Stimulated activated CD4-positive, alpha-beta T cell treated with anti-CD3 and anti-CD28 coated beads, Interleukin-2, amount 100 ng/mL, for 4 hours (primary cell): Measurements from ENCODE around the gene OR51B6.
"Not testable (repeated sequence)": the region's sequence is repeated elsewhere in the genome, so short reads cannot be mapped to it uniquely, and the experiment has no call there.

Experiments used
- DNase-seq: peaks from one replicate; pipeline ENCODE4 v3.0.0-alpha.2; 2020; ENCODE audit warnings: low read depth

OR51B6 gene

GRCh38 chr11:5366365-5366764 lies 15.1 kb downstream of the OR51B6 start:
- not testable (repeated sequence) for DNase-seq

- no peak for DNase-seq
Observed at GRCh38 chr11:5366856-5367255, 15.5 kb downstream of the OR51B6 start.

- DNase-seq: no peak
Observed at GRCh38 chr11:5367448-5368074, 16.3 kb downstream of the OR51B6 start.

- no peak for DNase-seq
Observed at GRCh38 chr11:5368502-5369043, 17.3 kb downstream of the OR51B6 start.

GRCh38 chr11:5369789-5370188 lies 18.5 kb downstream of the OR51B6 start:
- no peak for DNase-seq

DNA sequence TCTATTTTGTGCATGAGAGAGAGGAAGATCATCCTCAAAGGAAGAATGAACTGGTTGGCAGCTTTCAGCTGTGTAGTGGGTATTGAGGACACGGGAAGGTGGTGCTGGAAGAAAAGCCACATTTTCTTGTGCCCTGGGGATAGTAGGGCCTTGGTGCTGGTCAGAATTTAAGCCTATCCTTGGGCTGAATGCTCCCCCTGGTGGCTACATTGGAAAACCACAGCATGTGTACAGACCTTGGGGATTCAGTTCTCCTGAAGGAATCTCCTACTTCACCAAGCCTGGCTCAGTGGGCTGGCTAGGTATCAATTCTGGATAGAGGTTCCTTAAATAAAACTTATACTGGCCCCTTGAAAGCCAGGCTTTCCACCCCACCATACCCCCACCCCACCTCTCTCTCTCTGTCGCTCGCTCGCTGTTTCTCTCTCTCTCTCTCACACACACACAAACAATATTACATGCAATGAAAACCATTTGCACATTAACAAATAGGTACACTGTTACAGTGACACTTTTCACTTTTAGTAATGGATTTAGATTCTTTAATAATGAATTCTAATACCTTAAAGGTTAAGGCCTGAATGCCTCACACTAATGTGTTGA lies 29.5 kb downstream of the OR51B6 start:
- no peak for DNase-seq

DNA sequence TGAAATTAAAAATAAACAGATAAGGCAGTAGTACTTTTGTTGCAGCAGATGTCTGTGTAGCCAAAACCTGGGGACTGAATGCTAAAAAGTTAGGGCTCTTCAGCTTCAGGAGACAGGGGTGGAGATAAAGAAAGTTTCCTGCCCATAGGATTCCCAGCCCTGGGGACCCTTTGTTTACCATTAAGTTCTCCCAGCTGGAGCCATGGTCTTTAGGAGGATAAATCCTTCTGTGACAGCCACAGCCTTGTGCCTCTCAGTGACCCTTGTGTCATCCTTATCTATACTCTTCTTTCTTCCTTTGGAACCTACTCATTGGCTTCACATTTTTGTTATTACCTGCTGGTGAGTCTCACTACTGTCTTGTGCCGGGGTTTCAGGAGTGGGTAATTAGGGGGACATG lies 32.3 kb downstream of the OR51B6 start, which contains the start of gene OR51M1:
OR51M1 (plus strand) TSS at position 237 of the 400 bp plus-strand sequence. CDS start 5,587 bp downstream, outside the sequence.
- DNase-seq: no peak

DNA sequence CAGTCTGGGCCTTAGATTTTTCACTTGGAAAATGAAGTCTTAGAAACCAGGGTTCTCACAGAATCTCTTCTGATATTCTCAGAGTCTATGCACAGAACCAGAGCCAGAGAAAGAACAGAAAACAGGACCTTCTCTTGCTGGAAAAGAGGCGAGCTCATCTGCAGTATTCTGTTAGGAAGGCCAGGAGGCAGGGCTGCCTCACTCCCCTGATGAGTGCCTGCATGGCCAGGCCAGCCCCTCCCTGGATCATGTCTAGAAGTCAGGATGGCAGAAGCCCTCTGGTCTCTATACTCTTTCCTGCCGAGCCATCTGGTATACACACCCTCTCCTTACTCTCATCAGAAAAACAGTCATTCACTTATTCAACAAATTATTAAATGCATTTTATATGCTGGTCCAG lies 33.0 kb downstream of the OR51B6 start:
- DNase-seq: no peak

GRCh38 chr11:5390210-5390609 lies 38.9 kb downstream of the OR51B6 start:
- no peak for DNase-seq

GRCh38 chr11:5394091-5394490 lies 42.8 kb downstream of the OR51B6 start:
- no peak for DNase-seq

DNA sequence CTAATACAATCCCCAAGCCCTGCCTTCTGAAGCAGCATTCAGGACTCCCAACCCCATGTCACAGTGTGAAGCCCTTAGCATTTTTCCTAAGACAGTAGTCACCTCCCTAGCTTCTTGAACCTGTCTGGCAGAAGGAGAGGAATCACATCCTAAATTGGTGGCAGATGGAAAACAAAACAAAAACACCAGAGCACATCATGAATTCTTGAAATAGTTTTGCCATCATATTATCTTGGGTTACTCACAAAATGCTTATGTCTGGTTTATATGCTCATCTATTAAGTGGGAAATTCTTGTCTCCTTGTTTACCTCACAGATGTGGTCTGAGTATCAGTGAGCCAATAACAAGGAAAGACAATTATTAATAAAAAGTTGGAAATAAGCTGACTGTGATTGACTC lies 47.6 kb downstream of the OR51B6 start:
- DNase-seq: no peak
